Measurements from ENCODE around the gene CPNE5.
A peak's percentile ranks its signal among the peaks of the same experiment; 100 is the strongest.
"Not testable (repeated sequence)": the region's sequence is repeated elsewhere in the genome, so short reads cannot be mapped to it uniquely, and the experiment has no call there.

CPNE5 gene

DNA sequence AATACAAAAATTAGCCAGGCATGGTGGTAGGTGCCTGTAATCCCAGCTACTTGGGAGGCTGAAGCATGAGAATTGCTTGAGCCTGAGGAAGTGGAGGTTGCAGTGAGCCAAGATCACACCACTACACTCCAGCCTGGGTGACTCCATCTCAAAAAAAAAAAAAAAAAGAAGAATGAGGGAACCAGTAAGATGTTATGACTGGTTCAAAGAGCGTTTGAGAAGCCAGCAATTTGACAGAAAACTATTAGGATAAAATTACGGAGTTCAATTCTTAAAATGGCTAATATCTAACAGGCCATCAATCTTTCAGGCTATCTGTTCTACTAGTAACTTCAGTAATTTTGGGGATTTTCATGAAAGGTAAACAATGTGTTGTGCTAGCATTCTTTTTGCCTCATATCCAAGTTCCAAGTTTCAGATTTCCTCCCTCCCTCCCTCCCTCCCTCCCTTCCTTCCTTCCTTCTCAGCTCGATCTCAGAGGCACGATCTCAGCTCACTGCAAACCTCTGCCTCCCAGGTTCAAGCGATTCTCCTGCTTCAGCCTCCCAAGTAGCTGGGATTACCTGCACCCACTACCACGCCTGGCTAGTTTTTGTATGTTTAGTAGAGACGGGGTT is 134.2 kb downstream of the CPNE5 start:
- DNase-seq (ENCODE audit: low spot score); FAIRE-seq: not testable (repeated sequence)

DNA sequence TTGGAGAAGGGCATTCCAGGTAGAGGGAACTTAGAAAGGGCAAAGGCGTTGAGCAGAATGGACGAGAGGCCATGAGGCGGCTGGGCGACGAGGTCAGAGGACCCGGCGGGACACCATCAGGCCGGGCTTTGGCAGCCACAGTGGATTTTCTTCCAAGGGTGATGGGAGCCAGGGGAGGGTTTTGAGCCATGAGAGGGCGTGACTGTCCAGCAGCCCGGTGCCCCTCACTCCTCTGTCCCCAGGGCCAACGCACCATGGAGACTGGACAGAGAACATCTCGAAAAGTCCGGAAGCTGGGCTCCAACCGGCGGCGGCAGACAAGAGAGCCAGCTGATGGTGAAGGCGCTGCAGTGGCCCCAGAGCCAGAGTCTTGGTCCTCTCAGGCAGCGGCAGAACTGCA is 135.3 kb downstream of the CPNE5 start:
- FAIRE-seq: no peak
- no peak for DNase-seq (ENCODE audit: low spot score)

DNA sequence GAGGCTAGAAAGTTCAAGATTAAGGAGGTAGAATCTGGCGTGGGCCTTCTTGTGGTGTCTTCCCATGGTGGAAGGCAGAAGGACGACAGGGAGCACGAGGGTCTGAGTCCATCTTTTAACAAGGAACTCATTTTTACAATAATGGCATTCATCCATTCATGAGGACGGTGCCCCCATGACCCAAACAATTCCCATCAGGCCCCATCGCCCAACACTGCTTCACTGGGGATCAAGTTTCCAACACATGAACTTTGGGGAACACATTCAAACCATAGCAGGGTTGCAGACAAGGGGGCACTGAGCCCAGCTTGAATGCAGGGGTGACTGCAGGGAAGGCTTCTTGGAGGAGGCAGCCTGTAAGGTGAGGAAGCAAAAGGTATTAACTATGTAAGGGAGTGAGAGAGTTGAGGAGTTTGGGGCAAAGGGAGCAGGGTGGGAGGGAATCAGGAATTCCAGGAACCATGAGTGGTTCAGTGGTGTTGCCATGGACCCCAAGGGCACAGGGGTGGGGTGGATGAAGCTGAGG is 136.1 kb downstream of the CPNE5 start:
- DNase-seq (ENCODE audit: low spot score) (no peak), FAIRE-seq (no peak)

DNA sequence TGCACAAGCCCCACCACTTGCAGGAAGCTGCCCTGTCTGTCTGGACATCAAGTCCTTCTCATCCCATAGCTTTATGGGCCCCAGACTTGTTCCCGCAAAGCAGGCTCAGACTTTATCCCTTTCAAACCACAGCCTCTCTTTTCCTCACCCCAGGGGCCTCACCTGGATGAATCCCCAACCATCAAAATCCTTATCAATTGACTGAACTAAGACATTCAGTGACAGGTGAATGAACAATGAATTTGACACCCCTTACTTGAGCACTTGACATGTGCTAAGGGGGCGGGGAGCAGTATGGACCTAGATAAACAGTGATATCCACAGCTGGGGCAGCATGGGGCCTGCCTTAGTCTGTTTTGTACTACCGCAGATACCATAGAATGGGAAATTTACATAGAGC is 136.6 kb downstream of the CPNE5 start:
- DNase-seq (ENCODE audit: low spot score) (no peak), FAIRE-seq (no peak)

DNA sequence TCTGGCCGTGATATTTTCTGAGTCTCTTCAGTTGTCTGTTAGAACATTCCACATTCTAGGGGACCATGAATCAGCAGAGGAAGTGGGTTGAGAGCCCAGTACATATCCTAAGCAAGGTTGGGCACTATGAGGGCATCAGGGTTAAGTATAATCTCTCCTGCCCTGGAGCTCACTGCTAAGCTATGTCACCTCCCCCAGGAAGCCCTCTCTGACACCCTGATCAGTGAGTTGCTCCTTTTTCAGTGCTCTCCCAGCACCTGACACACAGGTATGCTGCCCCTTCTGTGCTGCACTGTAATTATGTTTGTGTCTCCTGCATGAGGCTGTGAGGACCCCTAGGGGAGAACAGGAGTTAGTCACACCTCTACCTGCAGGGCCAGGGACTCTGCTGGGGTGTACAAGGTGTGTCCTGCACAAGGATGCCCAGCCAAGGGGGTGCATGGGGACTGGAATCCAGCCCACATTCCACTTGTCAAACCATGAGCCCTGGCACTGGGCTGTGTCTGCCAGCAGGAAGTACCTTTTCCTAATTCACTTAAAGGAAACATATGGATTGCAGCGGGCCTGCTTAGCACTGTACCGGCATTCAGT is 137.7 kb downstream of the CPNE5 start:
- FAIRE-seq (no peak), DNase-seq (ENCODE audit: low spot score) (peak; percentile 80)

DNA sequence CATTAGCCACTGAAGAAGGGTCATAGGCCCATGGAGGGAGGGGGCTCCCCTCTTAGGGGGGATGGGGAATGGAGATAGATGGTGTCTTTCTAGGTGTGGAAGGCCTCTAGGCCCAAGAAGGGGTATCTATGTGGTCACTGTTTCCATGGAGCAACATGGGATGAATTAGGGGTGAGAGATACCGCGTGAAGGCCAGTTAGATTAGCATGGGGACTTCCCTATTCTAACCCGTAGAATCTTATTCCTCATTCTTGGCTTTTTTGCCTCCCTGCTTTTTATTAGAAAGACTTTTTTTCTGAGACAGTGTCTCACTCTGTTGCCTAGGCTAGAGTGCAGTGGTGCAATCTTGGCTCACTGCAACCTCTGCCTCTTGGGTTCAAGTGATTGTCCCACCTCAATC is 138.4 kb downstream of the CPNE5 start:
- DNase-seq (ENCODE audit: low spot score): no peak
- no peak for FAIRE-seq

DNA sequence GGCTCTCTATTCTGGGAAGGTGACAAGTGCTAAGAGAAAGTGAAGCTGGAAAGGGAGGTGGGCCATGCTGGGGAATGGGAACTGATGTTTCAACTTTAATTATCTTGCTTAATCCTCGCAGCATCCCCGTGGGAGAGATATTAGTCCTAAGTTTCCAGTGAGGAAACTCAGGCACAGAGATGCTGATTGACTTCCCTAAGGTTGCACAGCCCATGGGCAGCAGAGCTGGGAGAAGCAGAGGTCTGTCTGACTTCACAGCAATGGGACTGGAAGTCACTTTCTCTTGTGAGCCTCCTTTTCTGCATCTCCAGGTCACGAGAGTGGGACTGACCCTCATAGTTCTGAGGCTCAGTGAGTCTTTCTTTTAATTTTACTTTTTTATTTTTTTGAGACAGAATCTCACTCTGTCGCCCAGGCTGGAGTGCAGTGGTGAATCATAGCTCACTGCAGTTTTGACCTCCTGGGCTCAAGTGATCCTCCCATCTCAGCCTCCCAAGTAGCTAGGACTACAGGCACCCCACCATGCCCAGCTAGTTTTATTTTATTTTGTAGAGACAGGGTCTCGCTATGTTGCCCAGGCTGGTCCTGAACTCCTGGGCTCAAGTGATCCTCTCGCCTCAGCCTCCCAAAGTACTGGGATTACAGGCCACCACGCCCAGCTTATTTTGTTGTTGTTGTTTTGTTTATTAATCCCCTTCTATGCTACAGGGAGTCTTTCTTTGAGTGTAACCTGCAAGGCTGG is 139.0 kb downstream of the CPNE5 start:
- no peak for DNase-seq (ENCODE audit: low spot score)
- no peak for FAIRE-seq

DNA sequence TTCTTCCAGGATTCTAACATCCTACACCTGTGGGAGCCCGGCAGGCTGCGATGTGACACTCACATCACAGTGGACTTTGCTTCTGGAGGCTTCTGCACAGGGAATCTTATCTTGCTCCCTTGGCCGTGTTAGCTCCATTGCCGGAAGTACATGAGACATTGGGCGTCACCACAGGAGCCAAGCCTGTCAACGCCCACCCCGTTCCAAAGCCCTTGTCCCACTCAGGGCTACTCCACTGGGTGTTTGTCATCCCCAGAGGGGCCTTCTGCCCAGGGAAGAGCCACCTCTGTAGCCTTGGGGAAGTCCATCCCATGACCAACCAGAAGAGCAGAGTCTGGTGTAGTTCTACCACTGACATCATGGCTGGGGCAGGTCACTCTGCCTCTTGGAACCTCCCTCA is 139.9 kb downstream of the CPNE5 start:
- FAIRE-seq: no peak
- DNase-seq (ENCODE audit: low spot score): no peak

DNA sequence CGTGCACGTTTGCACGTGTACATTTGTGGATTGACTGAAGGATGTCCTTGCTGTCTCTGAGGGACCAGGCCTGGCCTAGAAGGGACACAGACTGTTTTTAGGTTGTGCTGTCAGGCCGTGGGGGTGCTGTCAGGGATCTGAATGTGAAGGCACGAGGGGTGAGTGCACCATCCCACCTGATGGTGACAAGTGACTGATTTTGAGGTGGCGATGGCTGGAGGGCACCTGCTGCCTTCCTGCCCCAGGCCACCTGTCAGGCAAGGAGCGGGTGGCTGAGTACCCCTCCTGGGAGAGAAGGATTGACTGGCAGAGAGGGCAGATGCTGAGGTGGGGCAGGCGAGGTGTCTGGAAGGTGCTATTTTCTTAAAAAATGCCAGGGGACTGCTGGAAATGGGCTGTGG is 140.4 kb downstream of the CPNE5 start:
- FAIRE-seq (no peak), DNase-seq (ENCODE audit: low spot score) (no peak)

DNA sequence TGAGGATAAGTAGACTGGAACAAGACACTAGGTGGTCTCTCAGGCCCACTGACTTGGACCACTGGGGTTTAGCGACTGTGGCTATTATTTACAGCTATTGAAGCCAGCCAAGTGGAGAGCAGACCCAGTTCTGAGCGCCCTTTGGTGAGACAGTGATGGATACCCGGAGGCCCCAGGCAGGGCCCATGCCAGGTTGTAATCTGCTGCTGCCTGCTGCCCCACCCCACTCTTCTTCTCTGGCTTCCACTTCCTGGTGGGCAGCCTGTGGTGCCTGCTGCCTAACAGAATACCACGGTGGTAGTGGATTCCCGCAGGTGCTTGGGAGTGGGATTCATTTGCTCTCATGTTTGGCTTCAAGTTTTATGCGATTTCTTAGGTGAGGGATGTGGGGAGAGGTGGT is 141.0 kb downstream of the CPNE5 start:
- DNase-seq (ENCODE audit: low spot score): no peak
- FAIRE-seq: no peak

DNA sequence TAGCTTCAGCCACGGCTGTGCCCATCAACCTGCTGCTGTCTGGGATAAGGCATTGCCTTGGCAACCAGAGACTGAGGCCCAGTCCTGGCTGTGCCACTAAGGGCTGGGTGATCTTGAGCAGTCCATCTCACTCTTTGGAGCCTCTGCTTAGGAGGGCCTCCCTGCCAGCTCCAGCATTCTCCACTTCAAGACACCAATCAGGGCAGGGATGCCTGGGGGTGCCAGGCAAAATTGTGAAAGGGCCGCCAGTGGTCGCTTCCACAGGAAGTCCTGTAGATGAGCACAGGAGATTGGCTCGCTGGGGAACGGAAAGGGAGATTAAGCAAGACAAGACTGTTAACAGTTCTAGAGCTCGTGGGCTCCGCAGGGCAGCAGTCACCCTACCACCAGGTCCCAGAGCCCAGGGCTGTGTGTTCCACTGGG is 141.8 kb downstream of the CPNE5 start, which contains the start of gene RAB44:
Gene RAB44, plus strand, starts transcription at position 346 of the 423 bp plus-strand sequence. CDS start 6,410 bp downstream, outside the sequence.
- FAIRE-seq: no peak
- DNase-seq (ENCODE audit: low spot score): no peak

DNA sequence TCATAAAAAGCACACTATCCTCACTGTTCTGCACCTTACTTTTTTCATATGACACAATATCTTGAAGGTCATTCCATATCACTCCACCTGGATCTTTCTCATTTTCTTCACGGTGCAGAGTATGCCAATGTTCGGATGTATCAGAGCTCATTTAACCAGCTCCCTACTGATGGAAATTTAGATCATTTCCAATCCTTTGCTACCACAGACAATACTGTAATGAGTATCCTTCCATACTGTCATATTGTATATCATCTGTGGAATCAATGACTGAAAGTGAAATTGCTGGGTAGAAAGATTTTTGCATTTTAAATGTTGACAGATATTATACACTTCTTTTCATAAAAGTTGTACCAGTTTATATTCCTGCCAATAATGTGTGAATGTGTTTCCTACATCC is 143.8 kb downstream of the CPNE5 start:
- FAIRE-seq: no peak
- no peak for DNase-seq (ENCODE audit: low spot score)

DNA sequence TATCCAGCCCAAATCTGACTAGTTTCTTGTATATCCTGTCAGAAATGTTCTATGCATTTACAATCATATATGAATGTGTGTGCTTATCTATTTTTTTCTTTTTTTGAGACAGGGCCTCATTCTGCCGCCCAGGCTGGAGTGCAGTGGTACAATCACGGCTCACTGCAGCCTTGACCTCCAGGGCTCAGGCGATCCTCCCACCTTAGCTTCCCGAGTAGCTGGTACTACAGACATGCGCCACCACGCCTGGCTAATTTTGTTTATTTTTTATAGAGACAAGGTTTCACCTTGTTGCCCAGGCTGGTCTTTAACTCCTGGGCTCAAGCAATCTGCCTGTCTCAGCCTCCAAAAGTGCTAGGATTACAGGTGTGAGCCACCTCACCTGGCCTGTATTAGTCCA is 144.6 kb downstream of the CPNE5 start:
- DNase-seq (ENCODE audit: low spot score) (no peak), FAIRE-seq (no peak)

DNA sequence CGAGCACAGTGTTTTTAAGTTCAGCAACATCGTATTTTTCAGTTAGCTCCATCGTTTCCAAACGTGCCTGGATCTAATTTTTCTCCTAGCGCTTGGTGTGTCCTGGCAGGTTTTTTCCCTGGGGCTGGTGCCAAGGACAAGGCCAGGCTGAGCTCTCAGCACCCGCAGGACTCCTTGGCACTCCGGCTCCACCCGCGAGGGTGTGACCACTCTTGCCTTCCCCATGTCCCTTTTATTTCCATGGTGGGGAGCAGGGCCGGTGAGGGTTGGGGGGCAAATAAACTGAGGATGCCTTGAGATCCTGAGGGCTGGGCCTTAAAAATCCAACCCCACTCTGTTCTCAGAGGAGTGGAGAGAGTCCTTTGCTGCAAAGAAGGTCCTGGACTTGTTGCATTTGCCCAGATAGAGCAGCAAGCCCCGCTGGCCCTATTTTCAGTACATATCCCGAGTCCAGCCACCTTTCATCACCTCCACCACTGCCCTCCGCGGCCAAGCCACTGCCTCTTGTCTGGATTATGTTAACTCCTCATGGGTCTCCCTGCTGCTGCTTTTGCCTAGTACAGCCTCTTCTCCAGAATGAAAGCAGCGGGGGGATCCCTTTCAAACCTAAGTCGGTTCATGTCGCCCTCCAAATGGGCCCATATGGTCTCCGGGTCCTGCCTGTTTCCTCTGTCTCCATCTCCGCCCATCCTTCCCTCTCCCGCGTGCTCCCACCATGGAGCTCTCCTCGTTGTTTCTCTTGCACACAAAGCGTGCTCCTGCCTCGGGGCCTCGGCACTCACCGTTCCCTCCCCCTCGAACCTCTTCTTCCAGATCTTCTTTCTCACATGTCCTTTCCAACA is 146.2 kb downstream of the CPNE5 start:
- FAIRE-seq (no peak), DNase-seq (ENCODE audit: low spot score) (no peak)

DNA sequence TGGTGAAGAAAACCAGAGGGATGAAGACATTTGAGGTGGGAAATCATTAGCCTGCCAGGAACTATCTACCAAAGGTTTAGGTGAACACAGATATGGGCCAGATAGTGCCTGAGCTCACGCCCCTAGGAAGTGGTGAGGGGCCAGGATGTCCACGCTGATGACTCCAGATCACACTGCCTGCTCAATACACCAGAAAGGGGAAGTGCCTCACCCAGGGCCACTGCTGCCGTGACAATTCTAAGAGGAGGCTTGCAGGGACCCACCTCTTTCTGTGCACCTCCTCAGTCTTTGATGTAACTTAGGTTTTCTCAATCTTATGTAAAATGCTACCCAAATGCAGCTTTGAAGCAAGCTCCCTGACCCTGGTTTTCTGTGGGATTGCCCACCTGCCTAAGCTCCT is 147.0 kb downstream of the CPNE5 start:
- DNase-seq (ENCODE audit: low spot score): no peak

DNA sequence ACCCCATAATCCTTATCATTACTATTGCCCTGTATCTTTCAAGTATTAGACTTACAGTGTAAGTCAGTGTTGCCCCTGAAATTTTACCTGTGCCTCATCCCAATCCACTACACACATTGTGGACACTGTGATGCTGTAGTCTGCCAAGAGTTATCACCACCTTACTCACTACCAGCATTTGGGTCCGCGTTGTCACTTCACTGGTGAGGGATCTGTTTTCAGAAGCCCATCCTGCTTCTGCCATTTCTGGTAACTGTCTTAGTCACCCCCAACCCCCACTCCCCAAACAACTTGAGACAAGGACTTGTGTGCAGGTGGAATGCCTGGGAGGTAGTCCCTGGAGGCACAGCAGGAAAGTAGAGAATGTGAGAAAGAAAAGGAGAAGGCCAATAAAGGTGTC is 147.6 kb downstream of the CPNE5 start:
- no peak for FAIRE-seq

More for the DNA sequence above, 147.0 kb downstream of the CPNE5 start:
- FAIRE-seq: no peak

DNA sequence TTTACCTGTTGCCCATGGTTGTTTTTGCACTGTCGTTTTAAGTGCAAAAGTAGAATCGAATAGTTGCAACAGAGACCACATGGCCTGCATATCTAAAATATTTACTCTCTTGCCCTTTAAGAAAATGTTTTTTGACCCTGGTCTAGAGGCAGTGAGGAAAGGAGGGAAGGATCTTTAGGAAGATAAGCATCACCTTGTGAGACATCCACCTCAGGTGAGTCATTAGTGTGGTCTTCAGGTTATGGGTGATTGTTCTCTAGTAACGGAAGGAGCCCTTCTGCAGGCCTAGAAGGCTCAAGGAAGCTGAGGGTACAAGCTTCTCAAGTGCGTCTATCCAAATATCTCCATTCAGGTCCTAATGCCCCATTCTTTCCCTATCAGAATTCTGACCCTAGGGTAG is 148.2 kb downstream of the CPNE5 start:
- DNase-seq (ENCODE audit: low spot score): no peak
- FAIRE-seq: no peak

More for the DNA sequence above, 147.6 kb downstream of the CPNE5 start:
- no peak for DNase-seq (ENCODE audit: low spot score)
